IPS-15b (cell line): Measurements from ENCODE around the gene ATP6V1C2.
A peak's percentile ranks its signal among the peaks of the same experiment; 100 is the strongest.
"Not testable (repeated sequence)": the region's sequence is repeated elsewhere in the genome, so short reads cannot be mapped to it uniquely, and the experiment has no call there.

ENCODE experiments used
- H3K27me3 ChIP-seq: one replicate; pipeline ENCODE4 v1.6.1; 2013; ENCODE audit warnings: low read length; ENCODE audit not compliant: control insufficient read depth, insufficient read depth
- H3K36me3 ChIP-seq: one replicate; pipeline ENCODE4 v1.6.1; 2013; ENCODE audit warnings: low read length; ENCODE audit not compliant: control insufficient read depth, insufficient read depth
- H3K4me1 ChIP-seq: one replicate; pipeline ENCODE4 v1.6.1; 2013; ENCODE audit warnings: mild to moderate bottlenecking, low read length; ENCODE audit not compliant: control insufficient read depth, insufficient read depth
- H3K4me3 ChIP-seq: one replicate; pipeline ENCODE4 v1.5.1; 2013; ENCODE audit warnings: low read depth, low read length
- H3K9ac ChIP-seq: one replicate; pipeline ENCODE4 v1.6.1; 2013; ENCODE audit warnings: low read depth, mild to moderate bottlenecking, low read length
- H3K9me3 ChIP-seq: one replicate; pipeline ENCODE4 v1.6.1; 2013; ENCODE audit warnings: mild to moderate bottlenecking, low read length; ENCODE audit not compliant: control insufficient read depth, insufficient read depth

Gene ATP6V1C2

DNA sequence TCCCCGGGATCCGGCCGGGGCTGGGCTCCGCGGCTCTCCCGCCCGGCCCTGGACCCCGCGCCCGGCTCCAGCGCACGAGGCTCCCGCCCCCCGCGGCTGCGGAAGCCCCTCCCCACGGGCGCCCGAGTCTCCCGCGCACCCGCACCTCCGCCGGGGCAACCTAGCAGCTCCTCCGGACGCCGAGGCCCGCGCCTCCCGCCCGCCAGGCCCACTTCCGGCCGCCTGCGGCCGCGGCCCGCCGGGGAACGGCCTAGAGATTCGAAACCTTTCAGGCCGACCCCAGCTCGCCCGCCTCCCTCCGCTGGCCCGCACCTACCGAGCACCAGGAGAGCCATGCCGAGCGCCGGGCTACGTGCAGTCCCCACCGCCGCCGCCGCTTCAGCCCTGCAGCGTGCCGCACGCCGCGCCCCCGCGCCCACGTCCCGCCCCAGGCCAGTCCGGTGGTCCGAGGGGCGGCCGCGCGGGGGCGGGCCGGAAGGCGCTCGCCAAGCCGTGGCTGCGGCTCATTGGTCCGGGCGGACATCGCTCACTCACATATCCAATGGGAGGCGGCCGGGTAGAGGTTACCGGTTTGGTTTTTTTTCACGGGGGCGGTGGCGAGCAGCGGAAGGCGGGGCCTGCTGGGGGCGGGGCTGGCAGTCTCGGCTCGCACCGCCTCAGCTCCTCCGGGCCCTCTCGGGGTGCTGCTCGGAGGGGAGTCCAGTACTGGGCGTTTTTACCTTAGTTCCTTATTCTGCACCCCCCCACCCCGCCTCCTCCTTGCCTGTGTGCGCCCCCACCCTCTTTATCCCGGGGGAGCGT lies 91.1 kb downstream of the ATP6V1C2 start, which contains the start of gene PDIA6:
Gene PDIA6, minus strand, starts transcription at position 424 of the 801 bp plus-strand sequence. Its CDS starts 89 bp downstream, at position 335.
- Histone ChIP-seq H3K9ac (peak within 1 kb of the TSS; percentile 61), H3K4me3 (peak within 1 kb of the TSS; percentile 70), H3K36me3 (no peaks in the 10 kb centered on the region), H3K4me1 (peaks cover 4% of the 10 kb centered on the region), H3K27me3 (no peaks in the 10 kb centered on the region), H3K9me3 (no peaks in the 10 kb centered on the region)

DNA sequence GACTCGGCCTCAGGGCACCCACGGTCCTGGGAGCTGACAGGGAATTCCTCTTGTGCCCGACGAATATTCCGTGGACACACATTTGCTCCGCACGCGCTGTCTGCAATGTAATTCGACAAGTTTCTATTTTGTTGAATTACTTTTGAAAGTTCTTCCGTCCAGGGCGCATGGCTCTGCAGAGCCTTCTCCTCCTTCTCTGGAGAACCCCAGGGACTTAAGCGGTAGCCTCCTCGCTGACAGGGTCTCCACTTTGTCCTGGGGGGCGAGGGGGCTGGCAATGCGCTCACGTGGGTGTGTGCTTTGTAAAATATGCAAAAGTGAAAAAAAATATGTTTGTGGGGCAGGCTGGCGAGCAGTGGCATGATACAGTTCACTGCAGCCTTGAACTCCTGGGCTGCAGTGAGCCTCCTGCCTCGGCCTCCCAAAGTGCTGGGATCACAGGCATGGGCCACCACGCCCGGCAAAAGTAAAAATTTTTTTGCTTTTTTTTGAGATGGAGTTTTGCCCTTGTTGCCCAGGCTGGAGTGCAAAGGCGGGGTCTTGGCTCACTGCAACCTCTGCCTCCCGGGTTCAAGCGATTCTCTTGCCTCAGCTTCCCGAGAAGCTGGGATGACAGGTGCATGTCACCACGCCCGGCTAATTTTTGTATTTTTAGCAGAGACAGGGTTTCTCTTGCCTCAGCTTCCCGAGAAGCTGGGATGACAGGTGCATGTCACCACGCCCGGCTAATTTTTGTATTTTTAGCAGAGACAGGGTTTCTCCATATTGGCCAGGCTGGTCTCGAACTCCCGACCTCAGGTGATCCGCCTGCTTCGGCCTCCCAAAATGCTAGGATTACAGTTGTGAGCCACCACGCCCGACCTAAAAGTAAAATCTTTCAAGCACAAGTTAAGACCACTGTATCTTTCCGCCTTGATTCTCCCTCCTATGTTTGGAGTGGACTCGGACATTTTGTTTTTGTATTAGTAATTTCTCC lies 92.0 kb downstream of the ATP6V1C2 start:
- H3K9me3 ChIP-seq, H3K4me1 ChIP-seq, H3K9ac ChIP-seq, H3K36me3 ChIP-seq, H3K27me3 ChIP-seq: not testable (repeated sequence)
- peak overlapping the region; percentile 54 for H3K4me3 ChIP-seq

DNA sequence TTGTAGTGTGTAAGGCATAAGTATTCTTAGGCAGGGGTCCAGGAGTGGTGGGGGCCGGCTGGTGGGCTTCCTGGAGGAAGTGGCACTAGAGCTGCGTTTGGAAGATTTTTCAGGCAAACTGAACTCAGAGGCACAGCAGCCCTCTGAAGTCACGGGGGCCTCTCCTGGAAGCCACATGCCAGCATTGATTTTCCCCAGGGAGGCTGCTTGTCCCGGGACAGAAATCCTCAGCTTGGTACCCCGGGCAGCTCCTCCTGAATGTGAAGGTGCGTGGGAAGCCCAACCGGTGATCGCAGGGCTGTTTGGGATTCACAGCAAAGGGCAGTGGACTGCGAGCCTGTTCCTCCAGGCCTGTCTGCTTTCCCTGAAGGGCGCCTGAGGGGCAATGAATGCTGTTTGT lies 92.7 kb downstream of the ATP6V1C2 start:
- H3K9me3 ChIP-seq, result no peaks in the 10 kb centered on the region
- no peaks in the 10 kb centered on the region for H3K36me3 ChIP-seq
- no peak overlapping the region for H3K4me3 ChIP-seq
- H3K4me1 ChIP-seq, result peaks cover 4% of the 10 kb centered on the region
- no peaks in the 10 kb centered on the region for H3K27me3 ChIP-seq
- H3K9ac ChIP-seq, result no peak overlapping the region

DNA sequence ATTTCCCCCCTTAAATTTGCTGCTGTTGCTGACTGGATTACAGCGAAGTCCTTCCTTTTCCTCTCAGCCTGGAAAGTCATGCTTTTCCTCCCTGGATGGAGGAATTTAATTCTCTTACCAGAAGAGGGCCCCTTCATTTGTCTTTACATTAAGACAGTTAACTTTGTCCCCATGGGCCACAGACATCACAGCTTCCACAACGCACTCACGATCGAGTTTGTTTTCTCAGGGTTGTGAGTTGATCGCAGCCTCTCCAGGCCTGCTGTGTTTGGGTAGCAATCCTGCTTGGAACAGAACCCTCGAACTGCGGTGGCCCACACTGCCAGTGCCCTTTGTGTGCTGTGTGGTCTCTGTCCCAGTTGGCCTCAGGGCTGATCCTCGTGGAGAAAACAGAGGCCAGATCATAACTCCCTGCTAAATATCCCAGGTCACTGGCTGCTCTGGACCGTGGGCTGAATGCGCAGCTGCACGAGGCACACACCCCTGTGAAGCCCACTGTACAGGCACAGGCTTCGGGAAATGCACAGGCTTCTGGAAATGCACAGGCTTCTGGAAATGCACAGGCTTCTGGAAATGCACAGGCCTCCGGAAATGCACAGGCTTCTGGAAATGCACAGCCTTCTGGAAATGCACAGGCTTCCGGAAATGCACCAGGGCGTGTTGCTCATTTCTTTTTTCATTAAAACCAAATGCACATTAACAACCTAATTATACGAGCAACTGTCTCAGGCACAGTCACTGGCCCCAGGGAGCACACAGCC lies 93.3 kb downstream of the ATP6V1C2 start:
- H3K27me3 ChIP-seq, result no peaks in the 10 kb centered on the region
- no peaks in the 10 kb centered on the region for H3K36me3 ChIP-seq
- peaks cover 4% of the 10 kb centered on the region for H3K4me1 ChIP-seq
- H3K9me3 ChIP-seq, result no peaks in the 10 kb centered on the region
- no peak overlapping the region for H3K9ac ChIP-seq
- no peak overlapping the region for H3K4me3 ChIP-seq

DNA sequence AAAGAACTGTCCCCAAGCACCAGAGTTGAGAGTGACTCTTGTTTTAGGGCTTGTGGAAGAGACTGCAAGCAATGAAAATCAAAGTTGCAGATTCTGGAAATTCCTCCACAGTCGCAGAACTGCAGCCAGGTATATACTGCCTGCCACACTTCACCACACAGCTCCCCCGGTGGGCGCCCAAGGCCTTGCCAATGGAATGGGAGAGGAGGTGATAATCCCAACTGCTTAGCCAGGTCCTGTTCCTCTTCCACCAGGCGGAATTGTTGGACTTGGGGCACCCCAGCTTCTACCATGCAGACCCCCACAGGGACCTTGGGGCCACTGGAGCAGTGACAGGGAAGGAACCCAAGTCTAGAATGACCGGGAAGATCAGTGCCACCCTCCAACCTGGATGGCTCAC lies 96.0 kb downstream of the ATP6V1C2 start:
- H3K9me3 ChIP-seq, result no peaks in the 10 kb centered on the region
- H3K9ac ChIP-seq, result no peak overlapping the region
- H3K4me3 ChIP-seq, result no peak overlapping the region
- H3K36me3 ChIP-seq, result no peaks in the 10 kb centered on the region
- peaks cover 4% of the 10 kb centered on the region for H3K4me1 ChIP-seq
- H3K27me3 ChIP-seq, result no peaks in the 10 kb centered on the region

DNA sequence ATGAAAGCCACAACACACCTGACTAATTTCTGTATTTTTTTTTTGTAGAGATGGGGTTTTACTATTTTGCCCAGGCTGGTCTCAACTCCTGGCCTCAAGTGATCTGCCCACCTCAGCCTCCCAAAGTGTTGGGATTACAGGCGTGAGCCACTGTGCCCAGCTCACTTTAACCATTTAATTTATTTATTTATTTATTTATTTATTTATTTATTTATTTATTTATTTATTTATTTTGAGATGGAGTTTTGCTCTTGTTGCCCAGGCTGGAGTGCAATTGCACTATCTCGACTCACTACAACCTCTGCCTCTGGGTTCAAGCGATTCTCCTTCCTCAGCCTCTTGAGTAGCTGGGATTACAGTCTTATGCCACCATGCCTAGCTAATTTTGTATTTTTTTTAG lies 96.9 kb downstream of the ATP6V1C2 start:
- not testable (repeated sequence) for H3K4me1 ChIP-seq, H3K9me3 ChIP-seq, H3K36me3 ChIP-seq, H3K4me3 ChIP-seq, H3K9ac ChIP-seq, H3K27me3 ChIP-seq

DNA sequence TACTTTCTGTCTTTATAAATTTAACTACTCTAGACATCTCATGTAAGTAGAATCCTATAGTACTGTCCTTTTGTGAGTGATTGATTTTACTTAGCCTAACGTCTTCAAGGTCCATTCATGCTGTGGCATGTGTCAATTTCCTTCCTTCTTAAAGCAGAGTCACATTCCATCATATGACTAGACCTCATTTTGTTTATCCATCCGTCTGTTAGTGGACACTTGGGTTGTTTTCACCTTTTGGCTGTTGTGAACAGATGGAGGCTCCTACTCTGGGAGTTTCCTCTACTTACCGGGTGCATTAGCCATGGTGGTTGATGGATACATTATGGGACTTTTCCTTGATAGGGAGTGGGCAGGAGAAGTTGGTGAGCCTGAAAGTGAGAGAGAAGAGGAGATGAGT lies 97.6 kb downstream of the ATP6V1C2 start:
- Histone ChIP-seq H3K9ac (no peak overlapping the region), H3K27me3 (no peaks in the 10 kb centered on the region), H3K4me1 (peaks cover 4% of the 10 kb centered on the region), H3K36me3 (no peaks in the 10 kb centered on the region), H3K9me3 (no peaks in the 10 kb centered on the region), H3K4me3 (no peak overlapping the region)

DNA sequence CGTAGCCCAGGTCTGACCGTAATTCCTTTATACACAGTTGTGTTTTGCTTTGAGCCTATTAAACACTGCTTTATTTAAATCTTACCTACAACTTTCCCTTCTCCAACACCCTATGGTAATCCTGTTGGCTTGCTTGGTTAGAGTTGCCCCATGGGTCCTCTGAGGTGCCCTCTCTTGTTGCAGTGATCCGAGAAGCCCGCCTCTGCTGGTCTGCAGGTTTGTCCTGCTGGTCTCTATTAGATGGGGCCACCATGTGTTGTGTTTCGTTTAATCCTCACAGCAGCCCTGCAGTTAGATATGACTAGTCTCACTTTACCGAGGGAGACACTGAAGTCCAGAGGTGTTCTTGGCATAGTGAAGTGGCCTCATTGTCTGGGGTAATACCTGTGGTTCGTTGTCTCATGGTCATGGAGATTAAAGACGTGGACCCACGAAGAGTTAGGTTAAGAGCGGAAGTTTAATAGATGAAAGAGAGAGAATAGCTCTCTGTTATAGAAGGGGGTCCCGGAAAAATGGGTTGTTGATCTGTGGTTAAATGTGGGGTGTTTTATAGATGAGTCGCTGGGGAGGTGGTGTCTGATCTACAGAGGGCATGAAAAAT lies 98.4 kb downstream of the ATP6V1C2 start:
- Histone ChIP-seq H3K4me3 (no peak overlapping the region), H3K27me3 (no peaks in the 10 kb centered on the region), H3K36me3 (no peaks in the 10 kb centered on the region), H3K4me1 (no peaks in the 10 kb centered on the region), H3K9ac (no peak overlapping the region), H3K9me3 (no peaks in the 10 kb centered on the region)

DNA sequence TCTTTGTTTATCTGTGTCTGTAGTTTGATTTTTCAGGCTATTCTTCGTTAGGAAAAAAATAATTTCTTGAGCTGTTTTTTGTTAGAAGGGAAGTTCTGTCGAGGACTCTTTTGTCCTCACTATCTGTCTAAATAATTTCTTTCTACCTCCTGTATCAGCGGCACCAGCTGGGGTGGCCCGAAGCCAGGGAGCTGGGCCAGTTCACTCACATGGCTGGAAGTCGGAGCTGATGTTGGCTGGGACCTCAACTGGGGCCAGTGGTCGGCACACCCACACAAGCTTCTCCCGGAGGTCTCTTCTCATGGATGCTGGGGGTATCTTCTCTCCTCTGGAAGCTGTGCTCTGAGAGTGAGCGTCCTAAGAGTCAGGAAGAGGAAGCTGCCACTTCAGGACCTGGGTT lies 99.1 kb downstream of the ATP6V1C2 start:
- Histone ChIP-seq H3K36me3 (no peaks in the 10 kb centered on the region), H3K9ac (no peak overlapping the region), H3K4me3 (no peak overlapping the region), H3K27me3 (no peaks in the 10 kb centered on the region), H3K4me1 (no peaks in the 10 kb centered on the region), H3K9me3 (no peaks in the 10 kb centered on the region)

DNA sequence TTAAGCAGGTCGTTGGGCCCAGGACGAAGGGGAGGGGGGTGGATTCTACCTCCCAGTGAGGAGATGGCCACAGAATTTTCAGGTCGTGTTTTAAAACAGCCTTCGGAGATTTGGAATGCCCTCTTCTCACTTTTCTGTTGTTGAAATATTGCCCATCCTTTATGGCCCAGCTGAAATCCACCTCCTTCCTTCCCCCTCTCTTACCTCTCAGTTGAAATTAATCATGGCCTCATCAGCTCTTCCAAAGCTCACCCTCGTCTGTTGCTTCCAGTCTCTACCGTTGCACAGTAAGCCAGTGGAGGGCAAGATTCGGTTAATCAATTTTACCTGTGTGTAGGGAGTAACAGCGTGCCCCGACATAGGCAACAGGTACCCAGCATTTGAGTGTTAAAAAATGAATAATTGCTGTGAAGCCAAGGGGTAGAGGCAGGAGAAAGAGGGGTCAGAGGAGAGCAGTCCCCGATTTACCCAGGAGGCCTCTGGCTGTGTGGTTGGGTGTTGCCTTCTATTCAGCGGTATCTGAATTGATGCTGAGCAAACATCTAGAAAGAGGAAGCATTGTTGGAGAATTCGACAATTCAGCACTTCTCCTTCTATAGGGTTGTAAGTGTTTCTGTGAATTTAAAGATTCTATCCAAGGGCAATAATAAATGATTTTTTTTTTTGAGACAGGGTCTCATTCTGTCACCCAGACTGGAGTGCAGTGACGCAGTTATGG lies 99.7 kb downstream of the ATP6V1C2 start:
- Histone ChIP-seq H3K36me3 (no peaks in the 10 kb centered on the region), H3K9ac (no peak overlapping the region), H3K4me3 (no peak overlapping the region), H3K27me3 (no peaks in the 10 kb centered on the region), H3K4me1 (no peaks in the 10 kb centered on the region), H3K9me3 (no peaks in the 10 kb centered on the region)

DNA sequence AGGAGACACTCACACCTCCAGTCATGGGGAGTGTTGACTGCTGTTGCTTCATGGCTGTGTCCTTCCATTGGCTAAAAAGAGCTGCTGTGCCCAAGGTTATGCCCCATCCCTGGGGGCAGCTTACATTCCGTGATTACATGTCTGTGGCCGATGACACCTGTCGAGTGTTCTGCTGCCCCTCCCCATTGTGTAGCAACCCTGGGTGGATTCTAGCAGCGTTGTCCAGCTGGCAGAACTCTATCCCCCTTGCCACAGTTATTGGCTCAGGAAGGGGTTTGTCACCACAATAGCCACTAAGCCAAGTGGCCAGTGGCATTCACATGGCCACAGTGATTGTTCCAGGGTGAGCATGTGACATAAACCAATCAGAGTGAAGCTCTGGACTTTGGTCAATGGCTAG lies 102.8 kb downstream of the ATP6V1C2 start:
- Histone ChIP-seq H3K9ac (no peak overlapping the region), H3K4me3 (no peak overlapping the region), H3K9me3 (no peaks in the 10 kb centered on the region), H3K4me1 (no peaks in the 10 kb centered on the region), H3K27me3 (no peaks in the 10 kb centered on the region), H3K36me3 (no peaks in the 10 kb centered on the region)
